HEK293 (cell line): Measurements from ENCODE around the gene NFIL3.

Experiments used
- GLIS2 ChIP-seq: fragments of 450-650 bp; formaldehyde crosslinking; IDR thresholded peaks from 2 replicates; pipeline ENCODE4 v1.5.1; 2016; ENCODE audit warnings: missing biosample characterization, missing genetic modification characterization
- HOXD13 ChIP-seq: sonication (generic); formaldehyde crosslinking; IDR thresholded peaks from 2 replicates; pipeline ENCODE4 v1.8.0; 2022; ENCODE audit warnings: missing genetic modification reagents, borderline replicate concordance
- KLF9 ChIP-seq: fragments of 450-650 bp; formaldehyde crosslinking; IDR thresholded peaks from 2 replicates; pipeline ENCODE4 v1.5.1; 2016; ENCODE audit warnings: missing biosample characterization, missing genetic modification characterization, low read depth
- OSR2 ChIP-seq: fragments of 450-650 bp; formaldehyde crosslinking; IDR thresholded peaks from 2 replicates; pipeline ENCODE4 v1.5.1; 2016; ENCODE audit warnings: missing biosample characterization, missing genetic modification characterization
- PBX3 ChIP-seq: sonication (generic); formaldehyde crosslinking; IDR thresholded peaks from 2 replicates; pipeline ENCODE4 v1.8.1; 2022; ENCODE audit warnings: mild to moderate bottlenecking, moderate library complexity, missing genetic modification reagents
- REPIN1 ChIP-seq: fragments of 450-650 bp; formaldehyde crosslinking; IDR thresholded peaks from 2 replicates; pipeline ENCODE4 v1.5.1; 2017; ENCODE audit warnings: missing biosample characterization, missing genetic modification characterization, low read depth
- SP7 ChIP-seq: fragments of 450-650 bp; formaldehyde crosslinking; IDR thresholded peaks from 2 replicates; pipeline ENCODE4 v1.5.1; 2016; ENCODE audit warnings: missing biosample characterization, missing genetic modification characterization
- TCF7L2 ChIP-seq: IDR thresholded peaks from 2 replicates; pipeline ENCODE4 v1.6.1; 2011; ENCODE audit warnings: low read depth, mild to moderate bottlenecking, inconsistent platforms, low read length, moderate library complexity, borderline replicate concordance
- YY1 ChIP-seq: fragments of 450-650 bp; formaldehyde crosslinking; IDR thresholded peaks from 2 replicates; pipeline ENCODE4 v1.5.1; 2018; ENCODE audit warnings: missing biosample characterization, missing genetic modification characterization
- ZBTB7A ChIP-seq: fragments of 450-650 bp; formaldehyde crosslinking; IDR thresholded peaks from 2 replicates; pipeline ENCODE4 v1.5.1; 2016; ENCODE audit warnings: low read depth, missing biosample characterization, missing genetic modification characterization
- ZIC2 ChIP-seq: fragments of 450-650 bp; formaldehyde crosslinking; IDR thresholded peaks from 2 replicates; pipeline ENCODE4 v1.5.1; 2016; ENCODE audit warnings: missing biosample characterization, missing genetic modification characterization
- ZNF114 ChIP-seq: fragments of 450-650 bp; formaldehyde crosslinking; IDR thresholded peaks from 2 replicates; pipeline ENCODE4 v1.5.0; 2017; ENCODE audit warnings: missing biosample characterization, missing genetic modification characterization
- ZNF16 ChIP-seq: fragments of 450-650 bp; formaldehyde crosslinking; IDR thresholded peaks from 2 replicates; pipeline ENCODE4 v1.5.1; 2016; ENCODE audit warnings: low read depth, missing biosample characterization, missing genetic modification characterization
- ZNF174 ChIP-seq: fragments of 450-650 bp; formaldehyde crosslinking; IDR thresholded peaks from 2 replicates; pipeline ENCODE4 v1.5.0; 2017; ENCODE audit warnings: missing biosample characterization, mild to moderate bottlenecking, missing genetic modification characterization
- ZNF214 ChIP-seq: fragments of 450-650 bp; formaldehyde crosslinking; IDR thresholded peaks from 2 replicates; pipeline ENCODE4 v1.5.1; 2017; ENCODE audit warnings: missing biosample characterization, mild to moderate bottlenecking, missing genetic modification characterization, borderline replicate concordance
- ZNF248 ChIP-seq: fragments of 450-650 bp; formaldehyde crosslinking; IDR thresholded peaks from 2 replicates; pipeline ENCODE4 v1.5.1; 2017; ENCODE audit warnings: missing biosample characterization, missing genetic modification characterization
- ZNF324 ChIP-seq: fragments of 450-650 bp; formaldehyde crosslinking; IDR thresholded peaks from 2 replicates; pipeline ENCODE4 v1.5.1; 2016; ENCODE audit warnings: missing biosample characterization, missing genetic modification characterization
- ZNF335 ChIP-seq: fragments of 450-650 bp; formaldehyde crosslinking; conservative IDR thresholded peaks from 2 replicates; pipeline ENCODE4 v1.5.1; 2016; ENCODE audit warnings: missing biosample characterization, missing genetic modification characterization
- ZNF350 ChIP-seq: fragments of 450-650 bp; formaldehyde crosslinking; IDR thresholded peaks from 2 replicates; pipeline ENCODE4 v1.5.0; 2017; ENCODE audit warnings: missing biosample characterization, mild to moderate bottlenecking, missing genetic modification characterization
- ZNF416 ChIP-seq: fragments of 450-650 bp; formaldehyde crosslinking; IDR thresholded peaks from 2 replicates; pipeline ENCODE4 v1.5.1; 2016; ENCODE audit warnings: missing biosample characterization, missing genetic modification characterization
- ZNF529 ChIP-seq: fragments of 450-650 bp; formaldehyde crosslinking; IDR thresholded peaks from 2 replicates; pipeline ENCODE4 v1.5.1; 2017; ENCODE audit warnings: missing genetic modification characterization, missing biosample characterization; ENCODE audit not compliant: insufficient replicate concordance
- ZNF530 ChIP-seq: fragments of 450-650 bp; formaldehyde crosslinking; IDR thresholded peaks from 2 replicates; pipeline ENCODE4 v1.5.1; 2016; ENCODE audit warnings: low read depth, missing biosample characterization, missing genetic modification characterization
- ZNF596 ChIP-seq: fragments of 450-650 bp; IDR thresholded peaks from 2 replicates; pipeline ENCODE4 v1.5.0; 2018; ENCODE audit warnings: missing biosample characterization, mild to moderate bottlenecking, missing genetic modification characterization, moderate library complexity
- ZNF623 ChIP-seq: fragments of 450-650 bp; formaldehyde crosslinking; IDR thresholded peaks from 2 replicates; pipeline ENCODE4 v1.5.1; 2016; ENCODE audit warnings: missing biosample characterization, missing genetic modification characterization
- ZNF624 ChIP-seq: fragments of 450-650 bp; formaldehyde crosslinking; IDR thresholded peaks from 2 replicates; pipeline ENCODE4 v1.5.1; 2017; ENCODE audit warnings: missing biosample characterization, missing genetic modification characterization
- ZNF692 ChIP-seq: fragments of 450-650 bp; formaldehyde crosslinking; IDR thresholded peaks from 2 replicates; pipeline ENCODE4 v1.5.1; 2016; ENCODE audit warnings: missing biosample characterization, missing genetic modification characterization
- TF ChIP-seq, protein P1 (sequence below): fragments of 450-650 bp; formaldehyde crosslinking; IDR thresholded peaks from 2 replicates; pipeline ENCODE4 v1.5.1; 2016; ENCODE audit warnings: missing biosample characterization, missing genetic modification characterization, borderline replicate concordance
- TF ChIP-seq, protein P2 (sequence below): fragments of 450-650 bp; formaldehyde crosslinking; IDR thresholded peaks from 2 replicates; pipeline ENCODE4 v1.5.1; 2016; ENCODE audit warnings: missing biosample characterization, missing genetic modification characterization
- TF ChIP-seq, protein P3 (sequence below): fragments of 450-650 bp; formaldehyde crosslinking; IDR thresholded peaks from 2 replicates; pipeline ENCODE4; 2016; ENCODE audit warnings: missing biosample characterization, missing genetic modification characterization

NFIL3 gene

GRCh38 chr9:91361291-91362050 is 62.2 kb downstream of the NFIL3 start, which contains the start of gene AUH (continued):
- TF ChIP-seq, protein P1, sequence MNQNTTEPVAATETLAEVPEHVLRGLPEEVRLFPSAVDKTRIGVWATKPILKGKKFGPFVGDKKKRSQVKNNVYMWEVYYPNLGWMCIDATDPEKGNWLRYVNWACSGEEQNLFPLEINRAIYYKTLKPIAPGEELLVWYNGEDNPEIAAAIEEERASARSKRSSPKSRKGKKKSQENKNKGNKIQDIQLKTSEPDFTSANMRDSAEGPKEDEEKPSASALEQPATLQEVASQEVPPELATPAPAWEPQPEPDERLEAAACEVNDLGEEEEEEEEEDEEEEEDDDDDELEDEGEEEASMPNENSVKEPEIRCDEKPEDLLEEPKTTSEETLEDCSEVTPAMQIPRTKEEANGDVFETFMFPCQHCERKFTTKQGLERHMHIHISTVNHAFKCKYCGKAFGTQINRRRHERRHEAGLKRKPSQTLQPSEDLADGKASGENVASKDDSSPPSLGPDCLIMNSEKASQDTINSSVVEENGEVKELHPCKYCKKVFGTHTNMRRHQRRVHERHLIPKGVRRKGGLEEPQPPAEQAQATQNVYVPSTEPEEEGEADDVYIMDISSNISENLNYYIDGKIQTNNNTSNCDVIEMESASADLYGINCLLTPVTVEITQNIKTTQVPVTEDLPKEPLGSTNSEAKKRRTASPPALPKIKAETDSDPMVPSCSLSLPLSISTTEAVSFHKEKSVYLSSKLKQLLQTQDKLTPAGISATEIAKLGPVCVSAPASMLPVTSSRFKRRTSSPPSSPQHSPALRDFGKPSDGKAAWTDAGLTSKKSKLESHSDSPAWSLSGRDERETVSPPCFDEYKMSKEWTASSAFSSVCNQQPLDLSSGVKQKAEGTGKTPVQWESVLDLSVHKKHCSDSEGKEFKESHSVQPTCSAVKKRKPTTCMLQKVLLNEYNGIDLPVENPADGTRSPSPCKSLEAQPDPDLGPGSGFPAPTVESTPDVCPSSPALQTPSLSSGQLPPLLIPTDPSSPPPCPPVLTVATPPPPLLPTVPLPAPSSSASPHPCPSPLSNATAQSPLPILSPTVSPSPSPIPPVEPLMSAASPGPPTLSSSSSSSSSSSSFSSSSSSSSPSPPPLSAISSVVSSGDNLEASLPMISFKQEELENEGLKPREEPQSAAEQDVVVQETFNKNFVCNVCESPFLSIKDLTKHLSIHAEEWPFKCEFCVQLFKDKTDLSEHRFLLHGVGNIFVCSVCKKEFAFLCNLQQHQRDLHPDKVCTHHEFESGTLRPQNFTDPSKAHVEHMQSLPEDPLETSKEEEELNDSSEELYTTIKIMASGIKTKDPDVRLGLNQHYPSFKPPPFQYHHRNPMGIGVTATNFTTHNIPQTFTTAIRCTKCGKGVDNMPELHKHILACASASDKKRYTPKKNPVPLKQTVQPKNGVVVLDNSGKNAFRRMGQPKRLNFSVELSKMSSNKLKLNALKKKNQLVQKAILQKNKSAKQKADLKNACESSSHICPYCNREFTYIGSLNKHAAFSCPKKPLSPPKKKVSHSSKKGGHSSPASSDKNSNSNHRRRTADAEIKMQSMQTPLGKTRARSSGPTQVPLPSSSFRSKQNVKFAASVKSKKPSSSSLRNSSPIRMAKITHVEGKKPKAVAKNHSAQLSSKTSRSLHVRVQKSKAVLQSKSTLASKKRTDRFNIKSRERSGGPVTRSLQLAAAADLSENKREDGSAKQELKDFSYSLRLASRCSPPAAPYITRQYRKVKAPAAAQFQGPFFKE (tag by site-specific recombination), result no peak
- no peak for TF ChIP-seq ZNF324 (tag by site-specific recombination)
- TF ChIP-seq ZNF248 (tag by site-specific recombination), result no peak
- no peak for TF ChIP-seq ZNF114 (tag by site-specific recombination)
- no peak for TF ChIP-seq ZNF214 (tag by site-specific recombination)
- no peak for TF ChIP-seq ZNF416 (tag by site-specific recombination)
- TF ChIP-seq REPIN1, result no peak
- TF ChIP-seq ZNF16 (tag by site-specific recombination), result no peak
- no peak for TF ChIP-seq ZNF350 (tag by site-specific recombination)
- TF ChIP-seq, protein P2, sequence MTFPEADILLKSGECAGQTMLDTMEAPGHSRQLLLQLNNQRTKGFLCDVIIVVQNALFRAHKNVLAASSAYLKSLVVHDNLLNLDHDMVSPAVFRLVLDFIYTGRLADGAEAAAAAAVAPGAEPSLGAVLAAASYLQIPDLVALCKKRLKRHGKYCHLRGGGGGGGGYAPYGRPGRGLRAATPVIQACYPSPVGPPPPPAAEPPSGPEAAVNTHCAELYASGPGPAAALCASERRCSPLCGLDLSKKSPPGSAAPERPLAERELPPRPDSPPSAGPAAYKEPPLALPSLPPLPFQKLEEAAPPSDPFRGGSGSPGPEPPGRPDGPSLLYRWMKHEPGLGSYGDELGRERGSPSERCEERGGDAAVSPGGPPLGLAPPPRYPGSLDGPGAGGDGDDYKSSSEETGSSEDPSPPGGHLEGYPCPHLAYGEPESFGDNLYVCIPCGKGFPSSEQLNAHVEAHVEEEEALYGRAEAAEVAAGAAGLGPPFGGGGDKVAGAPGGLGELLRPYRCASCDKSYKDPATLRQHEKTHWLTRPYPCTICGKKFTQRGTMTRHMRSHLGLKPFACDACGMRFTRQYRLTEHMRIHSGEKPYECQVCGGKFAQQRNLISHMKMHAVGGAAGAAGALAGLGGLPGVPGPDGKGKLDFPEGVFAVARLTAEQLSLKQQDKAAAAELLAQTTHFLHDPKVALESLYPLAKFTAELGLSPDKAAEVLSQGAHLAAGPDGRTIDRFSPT (tag by site-specific recombination), result no peak
- TF ChIP-seq ZBTB7A (tag by site-specific recombination), result no peak
- TF ChIP-seq ZNF174, result no peak
- no peak for TF ChIP-seq ZNF624 (tag by site-specific recombination)
- peak; percentile 75 for TF ChIP-seq YY1
- no peak for TF ChIP-seq ZNF529
- TF ChIP-seq ZNF335, result peak; percentile 75
- no peak for TF ChIP-seq ZIC2 (tag by site-specific recombination)
- TF ChIP-seq PBX3 (CRISPR knock-in tag), result no peak
- TF ChIP-seq SP7 (tag by site-specific recombination), result no peak
- TF ChIP-seq, protein P3, sequence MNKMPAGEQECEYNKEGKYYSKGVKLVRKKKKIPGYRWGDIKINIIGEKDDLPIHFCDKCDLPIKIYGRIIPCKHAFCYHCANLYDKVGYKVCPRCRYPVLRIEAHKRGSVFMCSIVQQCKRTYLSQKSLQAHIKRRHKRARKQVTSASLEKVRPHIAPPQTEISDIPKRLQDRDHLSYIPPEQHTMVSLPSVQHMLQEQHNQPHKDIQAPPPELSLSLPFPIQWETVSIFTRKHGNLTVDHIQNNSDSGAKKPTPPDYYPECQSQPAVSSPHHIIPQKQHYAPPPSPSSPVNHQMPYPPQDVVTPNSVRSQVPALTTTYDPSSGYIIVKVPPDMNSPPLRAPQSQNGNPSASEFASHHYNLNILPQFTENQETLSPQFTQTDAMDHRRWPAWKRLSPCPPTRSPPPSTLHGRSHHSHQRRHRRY (tag by site-specific recombination), result no peak
- TF ChIP-seq HOXD13 (CRISPR knock-in tag), result no peak
- TF ChIP-seq TCF7L2, result no peak
- peak; percentile 55; the same call in 1 of the 2 replicates for TF ChIP-seq ZNF692
- TF ChIP-seq ZNF530 (tag by site-specific recombination), result no peak
- no peak for TF ChIP-seq GLIS2 (tag by site-specific recombination)
- TF ChIP-seq OSR2 (tag by site-specific recombination), result no peak
- TF ChIP-seq ZNF623, result no peak
- no peak for TF ChIP-seq ZNF596 (tag by site-specific recombination)
- TF ChIP-seq KLF9 (tag by site-specific recombination), result peak; percentile 48
